Middle frontal gyrus (tissue), 1 donor: ENCODE results near the gene ITPR1.

Experiments used
- DNase-seq: peaks from one replicate; pipeline ENCODE4 v3.0.0-alpha.2; 2015; ENCODE audit warnings: low spot score; ENCODE audit errors: extremely low spot score

Gene ITPR1

GRCh38 chr3:4804161-4805058 is 311.3 kb downstream of the ITPR1 start:
- DNase-seq = no peak

- no peak for DNase-seq
Observed at GRCh38 chr3:4805662-4806061, 312.5 kb downstream of the ITPR1 start.

GRCh38 chr3:4806535-4807108 is 313.5 kb downstream of the ITPR1 start:
- no peak for DNase-seq

- DNase-seq = no peak
Observed at GRCh38 chr3:4807381-4808280, 314.5 kb downstream of the ITPR1 start.

GRCh38 chr3:4808637-4809036 is 315.5 kb downstream of the ITPR1 start:
- no peak for DNase-seq

GRCh38 chr3:4809922-4810321 is 316.8 kb downstream of the ITPR1 start:
- DNase-seq = no peak

GRCh38 chr3:4812591-4812990 is 319.4 kb downstream of the ITPR1 start:
- no peak for DNase-seq

GRCh38 chr3:4813909-4814304 is 320.8 kb downstream of the ITPR1 start:
- DNase-seq = no peak

GRCh38 chr3:4814305-4814903 is 321.3 kb downstream of the ITPR1 start:
- DNase-seq = no peak

GRCh38 chr3:4814904-4815574 is 321.9 kb downstream of the ITPR1 start:
- DNase-seq = no peak

GRCh38 chr3:4816306-4816705 is 323.2 kb downstream of the ITPR1 start:
- DNase-seq = no peak

GRCh38 chr3:4816718-4817117 is 323.6 kb downstream of the ITPR1 start:
- DNase-seq = no peak

- DNase-seq = no peak
Observed at GRCh38 chr3:4817128-4817527, 324.0 kb downstream of the ITPR1 start.

- no peak for DNase-seq
Observed at GRCh38 chr3:4818164-4818563, 325.0 kb downstream of the ITPR1 start.

GRCh38 chr3:4818986-4819693 is 326.0 kb downstream of the ITPR1 start:
- DNase-seq = no peak

GRCh38 chr3:4819746-4820145 is 326.6 kb downstream of the ITPR1 start:
- no peak for DNase-seq

GRCh38 chr3:4820296-4821121 is 327.4 kb downstream of the ITPR1 start:
- no peak for DNase-seq

GRCh38 chr3:4821338-4821737 is 328.2 kb downstream of the ITPR1 start:
- DNase-seq = no peak

- DNase-seq = no peak
Observed at GRCh38 chr3:4821975-4822374, 328.8 kb downstream of the ITPR1 start.
